Measurements from ENCODE around the gene CNTN6.

- TF ChIP-seq MAX (IDR thresholded peaks at IDR 0.05) (no peak), CTCF (IDR thresholded peaks at IDR 0.05) (no peak), RCOR1 (IDR thresholded peaks at IDR 0.05; ENCODE audit: low read depth, low read length) (no peak), ESRRA (IDR thresholded peaks at IDR 0.05; ENCODE audit: borderline replicate concordance, low read length) (no peak), CEBPB (IDR thresholded peaks at IDR 0.05) (no peak), POLR2A (IDR thresholded peaks at IDR 0.05; ENCODE audit: low read length) (no peak), PBX3 (IDR thresholded peaks at IDR 0.05) (no peak)
Measured at GRCh38 chr3:1288805-1289494, 196.1 kb downstream of the CNTN6 start.
